Measurements from ENCODE around the gene C1QL1.

DNA sequence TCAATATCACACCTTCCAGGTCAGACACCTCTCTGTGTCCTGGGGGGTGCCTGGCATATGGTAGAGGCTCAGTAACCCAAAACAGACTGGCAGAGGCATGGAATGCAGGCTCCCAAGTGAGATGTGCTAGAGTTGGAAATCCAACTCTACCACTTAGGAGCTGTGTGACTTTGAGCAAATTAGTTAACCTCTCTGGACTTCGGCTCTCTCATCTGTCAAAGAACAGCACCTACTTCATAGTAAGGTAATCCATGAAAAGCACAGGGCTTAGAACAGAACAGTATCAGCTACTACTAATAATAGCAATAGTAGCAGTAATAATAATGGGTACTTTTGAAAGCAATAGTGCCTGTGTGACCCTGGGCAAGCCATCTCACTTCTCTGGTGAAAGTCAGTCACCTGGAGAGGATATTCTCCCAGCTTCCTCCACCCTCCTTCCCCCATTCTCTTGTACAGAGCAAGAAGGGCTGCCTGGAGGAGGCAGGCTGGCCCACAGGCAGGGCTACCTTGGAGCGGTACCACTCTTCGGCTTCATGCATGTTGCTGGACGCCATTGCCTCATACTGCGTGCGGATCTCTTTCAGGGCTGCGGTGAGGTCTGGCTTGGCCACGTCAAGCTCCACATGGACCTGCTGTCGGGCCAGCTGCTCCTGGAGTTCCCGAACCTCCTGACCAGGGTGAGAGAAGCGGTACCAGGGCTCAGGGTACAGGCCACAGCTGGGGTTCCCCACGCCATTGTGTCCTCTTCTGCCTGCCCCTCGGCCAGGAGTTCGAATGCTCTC is 55.1 kb downstream of the C1QL1 start:
- no peak for TF ChIP-seq L3MBTL2 (conservative IDR thresholded peaks at IDR 0.05)
- TF ChIP-seq BHLHE40 (IDR thresholded peaks at IDR 0.05; ENCODE audit: borderline replicate concordance): no peak
- no peak for TF ChIP-seq FOXM1 (IDR thresholded peaks at IDR 0.05; ENCODE audit: borderline replicate concordance)
- no peak for TF ChIP-seq FOXA1 (IDR thresholded peaks at IDR 0.05)
- TF ChIP-seq CTBP1 (IDR thresholded peaks at IDR 0.05; ENCODE audit: borderline replicate concordance): no peak
- TF ChIP-seq SP1 (IDR thresholded peaks at IDR 0.05): no peak
- TF ChIP-seq ELF4 (IDR thresholded peaks at IDR 0.05): no peak

All from HEK293T (cell line).